Activated CD4-positive, alpha-beta memory T cell treated with anti-CD3 and anti-CD28 coated beads, Interleukin-2, amount 10 ng/mL, durations not matched to agents 7 days and 5 days (primary cell): Measurements from ENCODE around the gene ELANE. TPM values are rescaled to one million over a fixed set of nuclear protein-coding genes. Genes with fewer than 3 reads are reported as not detected.
"Not testable (repeated sequence)": the region's sequence is repeated elsewhere in the genome, so short reads cannot be mapped to it uniquely, and the experiment has no call there.

ENCODE experiments used
- CTCF ChIA-PET: fragments of 350-600 bp; sonication (Branson Sonifier 250); formaldehyde crosslinking; loops from one replicate; lab custom pipeline; 2021; ENCODE audit warnings: antibody characterized with exemption, inconsistent platforms; lab: Charles Lee
- POLR2A ChIA-PET: fragments of 350-600 bp; sonication (Branson Sonifier 250); formaldehyde crosslinking; loops from one replicate; lab custom pipeline; 2021; ENCODE audit warnings: antibody characterized with exemption; lab: Charles Lee
- DNase-seq: peaks from one replicate; pipeline ENCODE4 v3.0.0-alpha.2; 2020
- H3K27ac Mint-ChIP-seq: one replicate; pipeline ENCODE4 v1.8.0; 2021; ENCODE audit warnings: mild to moderate bottlenecking, mixed read lengths
- H3K27me3 Mint-ChIP-seq: one replicate; pipeline ENCODE4 v1.8.0; 2021; ENCODE audit warnings: mixed read lengths
- H3K36me3 Mint-ChIP-seq: one replicate; pipeline ENCODE4 v1.8.0; 2021; ENCODE audit warnings: low read depth, mixed read lengths
- H3K4me1 Mint-ChIP-seq: one replicate; pipeline ENCODE4 v1.8.0; 2021; ENCODE audit warnings: mixed read lengths
- H3K4me3 Mint-ChIP-seq: one replicate; pipeline ENCODE4 v1.8.0; 2021; ENCODE audit warnings: mild to moderate bottlenecking, mixed read lengths
- H3K9me3 Mint-ChIP-seq: one replicate; pipeline ENCODE4 v1.8.0; 2021; ENCODE audit warnings: mixed read lengths
- total RNA-seq, 2 experiments: library from RNA; stranded (reverse); gene quantifications; one replicate each; pipeline ENCODE4 v1.2.3, GENCODE V29; 2021

ELANE gene
- total RNA-seq, 2 experiments from 2014 or later, result not detected

DNA sequence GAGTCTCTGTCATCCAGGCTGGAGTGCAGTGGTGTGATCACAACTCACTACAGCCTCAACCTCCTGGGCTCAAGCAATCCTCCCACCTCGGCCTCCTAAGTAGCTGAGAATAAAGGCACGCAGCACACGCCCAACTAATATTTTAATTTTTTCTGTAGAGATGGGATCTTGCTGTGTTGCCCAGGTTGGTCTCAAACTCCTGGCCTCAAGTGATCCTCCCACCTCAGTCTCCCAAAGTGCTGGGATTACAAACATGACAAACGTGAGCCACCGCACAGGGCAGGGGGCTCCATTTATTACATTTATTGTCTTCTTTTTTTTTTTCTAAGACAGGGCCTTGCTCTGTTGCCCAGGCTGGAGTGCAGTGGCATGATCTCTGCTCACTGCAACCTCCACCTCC, 31.9 kb upstream of the ELANE start:
- Mint-ChIP-seq H3K36me3 (peaks cover 10% of the 10 kb centered on the region), H3K27me3 (peaks cover 24% of the 10 kb centered on the region)
- H3K4me3 Mint-ChIP-seq, CTCF ChIA-PET, H3K27ac Mint-ChIP-seq, DNase-seq, H3K9me3 Mint-ChIP-seq, H3K4me1 Mint-ChIP-seq: not testable (repeated sequence)
- POLR2A ChIA-PET, result interaction anchor here (1.3 kb wide), 1 partner anchor 17 kb away, joined by 4 read pairs; no protein-coding TSS in a partner anchor

DNA sequence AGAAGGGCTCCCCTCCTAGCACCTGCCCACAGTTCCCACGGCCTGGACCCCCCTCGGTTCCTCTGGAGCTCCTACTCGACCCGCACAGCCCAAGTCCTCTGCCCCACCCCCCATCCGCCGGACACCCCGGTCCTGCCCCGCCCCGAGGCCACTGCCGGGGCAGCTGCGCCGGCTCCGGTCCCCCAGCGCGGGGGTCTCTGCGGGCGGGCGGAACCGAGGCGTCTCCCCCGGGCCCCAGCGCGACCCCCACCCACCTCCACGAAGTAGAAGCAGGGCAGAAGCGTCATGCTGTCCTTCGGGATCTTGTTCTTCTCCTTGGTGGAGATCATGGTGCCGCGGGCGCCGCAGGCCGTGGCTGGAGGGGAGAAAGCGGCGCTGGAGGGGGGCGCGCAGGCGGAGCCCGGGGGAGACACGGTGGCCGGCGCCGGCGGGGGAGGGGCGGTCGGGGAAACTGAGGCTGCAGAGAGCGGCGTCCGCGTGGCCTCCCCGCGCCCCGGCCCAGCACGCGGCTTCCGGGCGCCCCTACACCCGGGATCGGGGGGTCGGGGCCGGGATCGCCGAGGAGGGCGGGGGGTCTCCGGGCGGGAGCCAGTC, 30.8 kb upstream of the ELANE start:
- no peaks in the 10 kb centered on the region for H3K9me3 Mint-ChIP-seq
- peaks cover 24% of the 10 kb centered on the region for H3K27me3 Mint-ChIP-seq
- no peaks in the 10 kb centered on the region for H3K4me1 Mint-ChIP-seq
- DNase-seq, result no peak
- POLR2A ChIA-PET, result no interaction called here
- no peak overlapping the region for H3K4me3 Mint-ChIP-seq
- CTCF ChIA-PET, result no interaction called here
- H3K27ac Mint-ChIP-seq, result no peak overlapping the region
- peaks cover 4% of the 10 kb centered on the region for H3K36me3 Mint-ChIP-seq

DNA sequence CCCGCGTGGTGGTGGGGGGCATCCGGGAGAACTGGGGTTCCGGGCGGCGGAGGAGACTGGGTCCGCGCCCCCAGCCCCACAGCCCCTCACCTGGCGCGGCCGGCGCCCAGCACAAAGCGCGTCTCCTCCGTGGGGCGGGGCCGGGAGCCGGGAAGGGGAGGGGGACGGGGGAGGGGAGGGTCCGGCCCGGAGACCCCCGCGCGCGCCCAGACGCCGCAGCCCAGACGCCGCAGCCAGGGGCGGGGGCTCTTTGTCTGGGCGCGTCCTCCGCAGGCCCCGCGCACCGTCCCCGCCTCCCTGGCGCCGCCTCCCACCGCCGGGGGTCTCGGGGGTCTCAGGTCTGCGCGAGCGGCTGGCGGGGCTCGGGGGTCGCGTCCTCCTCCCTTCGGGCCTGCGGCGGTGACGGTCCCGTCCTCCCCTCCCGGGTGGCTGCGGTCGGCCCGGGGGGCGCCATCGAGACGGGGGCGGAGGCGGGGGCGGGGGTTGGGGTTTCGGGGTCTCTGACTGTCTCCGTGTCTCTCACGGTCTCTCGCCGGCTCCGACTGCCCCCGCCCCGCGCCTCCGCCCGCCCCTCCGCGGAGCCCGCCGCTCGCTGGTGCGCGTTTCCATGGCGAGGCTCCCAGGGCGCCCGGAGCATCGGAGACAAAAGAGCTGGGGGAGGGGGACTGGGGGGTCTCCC, 30.1 kb upstream of the ELANE start, which contains the start of gene PLPPR3:
TSS of gene PLPPR3 (minus strand) at position 131 of the 679 bp plus-strand sequence. CDS start 396 bp downstream, outside the sequence.
- peaks cover 24% of the 10 kb centered on the region for H3K27me3 Mint-ChIP-seq
- CTCF ChIA-PET, result no interaction called here
- POLR2A ChIA-PET, result no interaction called here
- H3K4me1 Mint-ChIP-seq, result no peaks in the 10 kb centered on the region
- DNase-seq, result no peak
- H3K9me3 Mint-ChIP-seq, result no peaks in the 10 kb centered on the region
- H3K27ac Mint-ChIP-seq, result no peak within 1 kb of the TSS
- H3K4me3 Mint-ChIP-seq, result no peak within 1 kb of the TSS
- H3K36me3 Mint-ChIP-seq, result no peaks in the 10 kb centered on the region

DNA sequence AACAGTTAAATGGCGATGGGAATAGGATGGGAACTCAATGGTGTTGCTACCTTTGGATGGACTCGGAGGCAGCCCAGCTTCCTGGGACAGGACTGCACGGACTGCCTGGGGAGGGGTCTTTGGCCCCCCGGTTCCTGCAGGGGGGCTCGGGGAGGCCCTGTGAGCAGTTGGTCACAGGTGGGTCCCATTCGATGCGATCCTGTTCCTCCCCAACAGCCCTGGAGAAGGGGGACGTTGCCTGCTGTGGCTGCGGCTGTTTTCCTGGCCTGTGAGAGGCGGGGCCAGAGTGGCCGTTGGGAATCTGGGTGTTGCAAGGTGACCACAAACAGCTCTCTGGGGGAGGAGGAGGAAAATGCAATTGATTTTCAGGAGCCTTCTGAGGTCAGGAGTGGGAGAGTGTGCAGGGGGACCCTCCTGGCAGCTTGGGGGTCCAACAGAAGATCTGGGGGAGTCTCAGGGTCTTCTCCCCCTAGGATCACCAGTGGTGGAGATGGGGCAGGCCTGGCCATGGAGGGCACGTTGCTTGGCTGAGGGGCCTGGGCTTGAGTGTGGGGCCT, 28.5 kb upstream of the ELANE start:
- DNase-seq, result no peak
- ChIA-PET POLR2A (no interaction called here), CTCF (no interaction called here)
- no peak overlapping the region for H3K4me3 Mint-ChIP-seq
- no peak overlapping the region for H3K27ac Mint-ChIP-seq
- no peaks in the 10 kb centered on the region for H3K9me3 Mint-ChIP-seq
- H3K36me3 Mint-ChIP-seq, result no peaks in the 10 kb centered on the region
- peaks cover 24% of the 10 kb centered on the region for H3K27me3 Mint-ChIP-seq
- H3K4me1 Mint-ChIP-seq, result no peaks in the 10 kb centered on the region

- Mint-ChIP-seq H3K27me3 (peaks cover 20% of the 10 kb centered on the region), H3K36me3 (no peaks in the 10 kb centered on the region)
- CTCF ChIA-PET, result no interaction called here
These were observed 27.2 kb upstream of the ELANE start for GRCh38 chr19:824885-825284.

DNA sequence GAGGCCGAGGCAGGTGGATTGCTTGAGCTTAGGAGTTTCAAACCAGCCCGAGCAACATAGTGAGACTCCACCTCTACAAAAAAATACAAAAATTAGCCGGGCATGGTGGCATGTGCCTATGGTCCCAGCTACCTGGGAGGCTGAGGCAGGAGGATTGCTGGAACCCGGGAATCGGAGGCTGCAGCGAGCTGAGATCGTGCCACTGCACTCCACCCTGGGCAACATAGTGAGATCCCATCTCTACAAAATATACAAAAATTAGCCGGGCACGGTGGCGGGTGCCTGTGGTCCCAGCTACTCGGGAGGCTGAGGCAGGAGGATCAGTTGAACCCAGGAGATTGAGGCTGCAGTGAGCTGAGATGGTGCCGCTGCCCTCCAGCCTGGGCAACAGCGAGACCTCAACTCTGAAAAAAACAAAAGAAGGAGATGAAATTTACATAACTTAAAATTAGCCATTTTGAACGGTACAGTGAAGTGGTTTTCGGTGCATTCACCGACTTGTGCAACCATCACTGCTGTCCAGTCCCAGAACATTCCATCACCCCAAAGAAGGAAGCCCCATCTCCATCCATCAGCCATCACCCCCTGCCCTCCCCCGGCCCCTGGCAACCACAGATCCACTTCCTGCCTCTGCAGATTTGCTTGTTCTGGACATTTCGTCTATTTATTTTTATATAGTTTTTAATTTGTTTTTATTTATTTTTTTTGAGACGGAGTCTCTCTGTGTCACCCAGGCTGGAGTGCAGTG, 26.0 kb upstream of the ELANE start:
- DNase-seq, result no peak
- ChIA-PET CTCF (interaction anchor here (0.6 kb wide), 1 partner anchor 16 kb away, joined by 4 read pairs; no protein-coding TSS in a partner anchor), POLR2A (no interaction called here)
- Mint-ChIP-seq H3K27ac (no peak overlapping the region), H3K4me3 (no peak overlapping the region), H3K27me3 (peaks cover 15% of the 10 kb centered on the region), H3K9me3 (no peaks in the 10 kb centered on the region), H3K36me3 (no peaks in the 10 kb centered on the region), H3K4me1 (no peaks in the 10 kb centered on the region)

More at GRCh38 chr19:824885-825284, 27.2 kb upstream of the ELANE start:
- DNase-seq, result no peak
- H3K4me3 Mint-ChIP-seq, result no peak overlapping the region
- no peak overlapping the region for H3K27ac Mint-ChIP-seq
- H3K4me1 Mint-ChIP-seq, result no peaks in the 10 kb centered on the region
- no peaks in the 10 kb centered on the region for H3K9me3 Mint-ChIP-seq
- POLR2A ChIA-PET, result no interaction called here

- Mint-ChIP-seq H3K27ac (no peak overlapping the region), H3K9me3 (no peaks in the 10 kb centered on the region), H3K4me1 (no peaks in the 10 kb centered on the region), H3K27me3 (peaks cover 14% of the 10 kb centered on the region), H3K36me3 (no peaks in the 10 kb centered on the region), H3K4me3 (no peak overlapping the region)
- POLR2A ChIA-PET, result no interaction called here
- no peak for DNase-seq
- CTCF ChIA-PET, result no interaction called here
These were observed 24.8 kb upstream of the ELANE start for GRCh38 chr19:827314-827709.

- no peak for DNase-seq
- no peaks in the 10 kb centered on the region for H3K4me1 Mint-ChIP-seq
- H3K9me3 Mint-ChIP-seq, result no peaks in the 10 kb centered on the region
- peaks cover 11% of the 10 kb centered on the region for H3K27me3 Mint-ChIP-seq
- ChIA-PET CTCF (interaction anchor here (0.6 kb wide), 1 partner anchor 170 kb away, joined by 4 read pairs; no protein-coding TSS in a partner anchor), POLR2A (no interaction called here)
- H3K27ac Mint-ChIP-seq, result no peak within 1 kb of the TSS
- no peaks in the 10 kb centered on the region for H3K36me3 Mint-ChIP-seq
- H3K4me3 Mint-ChIP-seq, result no peak within 1 kb of the TSS
These were observed 24.3 kb upstream of the ELANE start, which contains the start of gene AZU1 for GRCh38 chr19:827710-828321. Gene AZU1, plus strand, starts transcription at chr19:827837. Its CDS starts 10 bp downstream, at chr19:827847.

GRCh38 chr19:829129-829758, 22.9 kb upstream of the ELANE start:
- H3K4me1 Mint-ChIP-seq, result no peaks in the 10 kb centered on the region
- H3K27ac Mint-ChIP-seq, result no peak overlapping the region
- ChIA-PET CTCF (no interaction called here), POLR2A (no interaction called here)
- H3K4me3 Mint-ChIP-seq, result no peak overlapping the region
- DNase-seq, result no peak
- no peaks in the 10 kb centered on the region for H3K36me3 Mint-ChIP-seq
- no peaks in the 10 kb centered on the region for H3K9me3 Mint-ChIP-seq
- H3K27me3 Mint-ChIP-seq, result peaks cover 3% of the 10 kb centered on the region

DNA sequence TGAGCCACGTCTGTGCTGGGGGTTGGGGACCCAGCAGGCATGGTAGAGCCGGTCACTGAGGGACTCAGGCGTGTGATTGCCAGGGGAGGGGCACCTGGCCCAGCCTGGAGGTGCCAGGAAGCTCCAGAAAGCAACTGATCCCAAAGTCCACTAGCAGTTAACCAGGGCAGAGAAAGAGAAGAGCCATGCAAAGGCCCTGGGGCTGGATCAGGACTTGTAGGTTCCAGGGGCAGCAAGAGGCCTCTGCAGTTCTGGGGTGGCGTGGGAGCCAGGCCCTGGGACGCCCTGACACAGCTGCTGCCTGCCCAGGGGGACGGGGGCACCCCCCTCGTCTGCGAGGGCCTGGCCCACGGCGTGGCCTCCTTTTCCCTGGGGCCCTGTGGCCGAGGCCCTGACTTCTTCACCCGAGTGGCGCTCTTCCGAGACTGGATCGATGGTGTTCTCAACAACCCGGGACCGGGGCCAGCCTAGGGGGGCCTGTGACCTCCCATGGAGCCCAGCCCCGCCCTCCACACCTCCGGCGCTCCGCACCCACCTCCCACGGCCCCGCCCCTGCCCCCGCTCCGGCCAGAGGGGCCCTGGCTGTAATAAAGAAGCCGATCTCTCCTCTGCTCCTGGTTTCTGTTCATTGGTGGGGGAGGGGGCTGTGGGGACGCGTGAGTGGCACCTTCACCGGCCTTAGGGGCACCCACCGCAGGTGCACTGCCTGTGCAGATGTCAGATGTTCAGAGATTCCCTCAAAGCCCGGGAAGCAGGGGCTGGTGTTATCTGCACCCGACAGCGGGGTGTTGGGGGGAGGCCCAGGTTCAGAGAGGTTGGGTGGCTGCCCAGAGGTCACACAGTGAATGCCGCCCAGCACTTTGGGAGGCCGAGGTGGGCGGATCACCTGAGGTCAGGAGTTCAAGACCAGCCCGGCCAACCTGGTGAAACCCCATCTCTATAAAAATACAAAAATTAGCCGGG, 20.4 kb upstream of the ELANE start:
- no peak overlapping the region for H3K27ac Mint-ChIP-seq
- H3K4me3 Mint-ChIP-seq, result no peak overlapping the region
- ChIA-PET CTCF (no interaction called here), POLR2A (no interaction called here)
- H3K36me3 Mint-ChIP-seq, result no peaks in the 10 kb centered on the region
- no peaks in the 10 kb centered on the region for H3K4me1 Mint-ChIP-seq
- H3K27me3 Mint-ChIP-seq, result peaks cover 4% of the 10 kb centered on the region
- no peak for DNase-seq
- H3K9me3 Mint-ChIP-seq, result no peaks in the 10 kb centered on the region

DNA sequence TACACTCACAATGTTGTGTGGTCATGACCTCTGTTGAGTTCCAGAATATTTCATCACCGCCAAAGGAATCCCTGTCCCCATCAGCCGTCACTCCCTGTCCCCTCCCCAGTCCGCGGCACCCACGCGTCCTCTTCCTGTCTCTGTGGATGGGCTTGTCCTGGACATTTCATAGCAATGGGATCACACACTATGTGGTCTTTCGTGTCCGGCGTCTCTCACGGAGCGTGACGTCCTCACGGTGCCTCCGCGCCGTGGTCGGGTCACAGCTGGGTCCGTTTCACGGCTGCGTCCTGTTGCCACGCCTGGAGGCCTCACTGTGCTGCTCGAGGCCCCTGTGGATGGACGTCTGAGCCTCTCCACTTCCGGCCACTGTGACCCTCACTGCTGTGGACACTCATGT, 17.9 kb upstream of the ELANE start:
- H3K4me1 Mint-ChIP-seq, result no peaks in the 10 kb centered on the region
- POLR2A ChIA-PET, result no interaction called here
- DNase-seq, result no peak
- H3K9me3 Mint-ChIP-seq, result no peaks in the 10 kb centered on the region
- CTCF ChIA-PET, result no interaction called here
- no peak overlapping the region for H3K4me3 Mint-ChIP-seq
- no peak overlapping the region for H3K27ac Mint-ChIP-seq
- no peaks in the 10 kb centered on the region for H3K36me3 Mint-ChIP-seq
- H3K27me3 Mint-ChIP-seq, result peaks cover 4% of the 10 kb centered on the region
